ENCODE measurements around the gene SLC12A9.

SLC12A9 gene

DNA sequence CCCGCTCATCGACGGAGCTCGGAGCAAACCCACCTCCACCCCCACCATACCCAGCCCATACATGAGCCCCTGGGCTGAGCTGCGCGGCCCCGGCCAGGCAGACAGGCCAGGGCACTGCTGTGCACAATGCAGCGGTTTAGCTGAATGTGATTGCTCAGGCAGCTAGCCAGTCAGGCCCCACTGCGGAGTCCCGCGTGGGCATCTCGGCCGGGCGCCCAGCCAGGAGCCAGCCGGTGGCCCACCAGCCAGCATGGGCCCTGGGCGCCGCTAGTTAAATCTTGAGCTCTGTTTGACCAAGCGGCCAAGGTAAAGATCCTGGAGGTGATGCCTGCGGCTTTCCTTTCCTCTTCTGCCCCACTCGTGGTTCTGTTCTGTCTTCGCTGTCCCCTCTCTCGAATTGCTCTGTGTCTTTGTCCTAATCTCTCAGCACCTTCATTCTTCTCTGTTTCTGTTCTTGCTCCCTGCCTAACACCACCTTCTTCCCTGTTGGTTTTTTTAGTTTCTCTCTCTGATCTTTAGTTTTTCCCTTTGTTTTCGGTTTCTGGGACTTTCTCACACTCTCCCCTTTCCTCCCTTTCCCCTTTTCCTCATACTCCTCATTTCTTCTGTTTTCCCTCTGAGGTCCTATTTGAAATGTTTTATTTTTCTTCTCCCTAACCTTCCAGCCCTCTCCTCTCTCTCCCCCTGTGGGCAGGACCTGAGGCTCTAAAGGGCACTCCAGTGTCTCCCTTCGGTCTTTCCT, 30.4 kb downstream of the SLC12A9 start:
- DNase-seq, result no peak

DNA sequence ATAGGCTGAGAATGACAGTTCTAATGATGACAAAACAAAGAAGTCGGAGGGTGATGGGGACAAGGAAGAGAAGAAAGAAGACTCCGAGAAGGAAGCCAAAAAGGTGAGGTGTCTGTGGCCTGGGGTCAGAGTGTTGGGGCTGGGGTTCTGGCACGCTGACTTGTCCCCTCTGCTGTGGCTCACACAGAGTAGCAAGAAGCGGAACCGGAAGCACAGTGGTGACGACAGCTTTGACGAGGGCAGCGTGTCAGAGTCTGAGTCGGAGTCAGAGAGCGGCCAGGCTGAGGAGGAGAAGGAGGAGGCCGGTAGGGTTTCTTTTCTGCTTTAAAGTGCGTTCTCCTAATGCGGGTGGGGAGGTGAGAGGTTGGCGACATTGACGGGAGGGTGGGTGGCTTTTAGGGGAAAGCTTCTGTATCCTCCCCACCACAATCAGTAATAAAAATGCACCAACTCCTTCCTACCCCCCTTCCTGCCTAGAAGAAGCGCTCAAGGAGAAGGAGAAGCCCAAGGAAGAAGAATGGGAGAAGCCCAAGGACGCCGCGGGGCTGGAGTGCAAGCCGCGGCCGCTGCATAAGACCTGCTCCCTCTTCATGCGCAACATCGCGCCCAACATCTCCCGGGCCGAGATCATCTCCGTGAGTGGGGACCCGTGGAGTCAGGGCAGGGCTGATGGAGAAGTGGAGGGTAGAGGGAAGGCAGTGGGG, 32.4 kb downstream of the SLC12A9 start:
- DNase-seq, result no peak

DNA sequence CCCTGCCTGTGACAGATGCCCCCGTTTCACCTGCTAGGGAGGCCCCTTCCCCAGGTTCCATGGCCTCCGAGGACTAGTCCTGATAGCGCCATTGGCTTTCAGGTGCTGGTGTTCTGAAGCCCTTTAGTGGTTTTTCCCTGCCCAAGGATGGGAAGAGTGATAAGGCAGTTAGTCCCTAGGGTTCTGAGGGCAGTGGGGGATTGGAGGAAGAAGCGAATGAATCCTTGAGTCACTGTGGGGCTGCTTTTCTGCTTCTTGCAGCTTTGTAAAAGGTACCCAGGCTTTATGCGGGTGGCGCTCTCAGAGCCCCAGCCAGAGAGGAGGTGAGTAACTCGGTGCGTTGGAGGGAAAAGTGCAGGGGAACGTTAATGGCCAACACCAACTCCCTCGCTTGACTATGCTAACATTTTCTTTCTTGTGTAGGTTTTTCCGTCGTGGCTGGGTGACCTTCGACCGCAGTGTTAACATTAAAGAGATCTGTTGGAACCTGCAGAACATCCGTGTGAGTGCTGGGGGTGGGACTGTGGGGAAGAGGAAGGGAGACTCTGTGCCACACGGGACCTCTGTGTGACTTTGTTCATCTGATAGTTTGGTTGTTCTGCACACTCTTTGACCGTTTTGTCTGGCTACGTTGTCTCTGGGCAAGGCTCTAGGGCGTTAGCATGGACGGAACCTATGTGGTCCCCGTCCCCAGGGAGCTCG, 33.1 kb downstream of the SLC12A9 start:
- DNase-seq, result no peak

DNA sequence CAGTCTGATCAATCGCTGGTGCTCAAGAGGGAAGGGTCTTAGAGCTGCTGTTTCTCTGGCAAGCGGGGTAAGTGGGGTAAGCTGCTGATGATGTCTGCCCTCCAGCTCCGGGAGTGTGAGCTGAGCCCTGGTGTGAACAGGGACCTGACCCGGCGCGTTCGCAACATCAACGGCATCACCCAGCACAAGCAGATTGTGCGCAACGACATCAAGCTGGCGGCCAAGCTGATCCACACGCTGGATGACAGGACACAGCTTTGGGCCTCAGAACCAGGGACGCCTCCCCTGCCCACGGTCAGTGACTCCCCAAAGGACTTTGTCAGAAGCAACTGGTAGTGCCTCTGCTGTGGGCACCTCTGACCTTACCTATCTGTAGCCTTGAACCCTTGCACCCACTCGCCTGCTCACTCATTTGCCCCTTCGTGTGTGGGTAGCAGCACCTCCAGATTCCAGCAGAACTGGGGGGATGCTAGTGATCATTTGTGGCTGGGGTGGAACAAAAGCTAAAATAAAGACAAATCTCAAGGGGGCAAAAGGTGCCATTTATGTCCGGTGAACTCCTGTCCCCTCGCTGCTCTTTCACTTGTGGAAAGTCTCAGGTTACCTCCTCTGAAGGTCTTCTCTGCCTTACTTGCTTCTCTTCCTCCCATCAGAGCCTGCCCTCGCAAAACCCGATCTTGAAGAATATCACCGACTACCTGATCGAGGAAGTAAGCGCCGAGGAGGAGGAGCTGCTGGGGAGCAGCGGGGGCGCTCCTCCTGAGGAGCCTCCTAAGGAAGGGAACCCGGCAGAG, 33.8 kb downstream of the SLC12A9 start:
- no peak for DNase-seq

DNA sequence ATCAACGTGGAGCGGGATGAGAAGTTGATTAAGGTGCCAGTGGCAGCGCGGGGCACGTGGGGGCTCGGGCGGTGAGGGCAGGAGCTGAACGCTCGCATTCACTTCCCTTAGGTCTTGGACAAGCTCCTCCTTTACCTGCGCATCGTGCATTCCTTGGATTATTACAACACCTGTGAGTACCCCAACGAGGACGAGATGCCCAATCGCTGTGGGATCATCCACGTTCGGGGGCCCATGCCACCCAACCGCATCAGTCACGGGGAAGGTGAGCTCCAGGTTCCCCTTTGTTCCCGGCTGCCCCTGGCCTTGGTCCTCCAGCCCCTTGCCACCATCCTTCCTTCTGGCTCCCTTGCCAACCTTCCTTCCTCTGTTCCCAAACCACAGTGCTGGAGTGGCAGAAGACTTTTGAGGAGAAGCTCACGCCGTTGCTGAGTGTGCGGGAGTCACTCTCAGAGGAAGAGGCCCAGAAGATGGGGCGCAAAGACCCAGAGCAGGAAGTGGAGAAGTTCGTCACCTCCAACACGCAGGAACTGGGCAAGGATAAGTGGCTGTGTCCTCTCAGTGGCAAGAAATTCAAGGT, 34.5 kb downstream of the SLC12A9 start:
- no peak for DNase-seq

DNA sequence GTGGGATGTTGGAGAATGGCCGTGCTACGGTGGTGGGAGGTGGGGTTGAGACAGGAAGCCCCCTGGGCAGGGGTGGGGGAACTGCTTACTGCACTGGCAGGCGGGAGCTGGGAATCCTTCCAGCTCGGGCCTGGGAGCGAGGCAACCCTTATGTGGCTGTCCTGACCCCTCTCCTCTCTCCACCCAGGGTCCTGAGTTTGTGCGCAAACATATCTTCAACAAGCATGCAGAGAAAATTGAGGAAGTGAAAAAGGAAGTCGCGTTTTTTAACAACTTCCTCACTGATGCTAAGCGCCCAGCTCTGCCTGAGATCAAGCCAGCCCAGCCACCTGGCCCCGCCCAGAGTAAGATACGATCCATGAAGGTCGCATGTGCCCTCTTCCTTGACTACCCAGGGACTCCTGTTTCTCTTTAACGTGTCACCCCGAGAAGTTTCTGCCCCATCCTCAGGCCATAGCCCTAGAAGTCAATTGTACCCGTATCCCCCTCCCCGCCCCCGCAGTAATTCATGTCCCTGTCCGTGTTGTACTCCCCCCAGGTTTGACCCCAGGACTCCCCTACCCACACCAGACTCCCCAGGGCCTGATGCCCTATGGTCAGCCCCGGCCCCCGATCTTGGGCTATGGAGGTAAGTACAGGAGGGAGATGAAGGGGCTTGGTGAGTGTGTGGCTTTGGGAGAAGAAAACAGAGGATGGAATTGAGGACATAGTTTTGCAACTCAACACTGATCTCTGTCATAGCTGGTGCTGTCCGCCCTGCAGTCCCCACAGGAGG, 35.2 kb downstream of the SLC12A9 start:
- DNase-seq, result no peak

DNA sequence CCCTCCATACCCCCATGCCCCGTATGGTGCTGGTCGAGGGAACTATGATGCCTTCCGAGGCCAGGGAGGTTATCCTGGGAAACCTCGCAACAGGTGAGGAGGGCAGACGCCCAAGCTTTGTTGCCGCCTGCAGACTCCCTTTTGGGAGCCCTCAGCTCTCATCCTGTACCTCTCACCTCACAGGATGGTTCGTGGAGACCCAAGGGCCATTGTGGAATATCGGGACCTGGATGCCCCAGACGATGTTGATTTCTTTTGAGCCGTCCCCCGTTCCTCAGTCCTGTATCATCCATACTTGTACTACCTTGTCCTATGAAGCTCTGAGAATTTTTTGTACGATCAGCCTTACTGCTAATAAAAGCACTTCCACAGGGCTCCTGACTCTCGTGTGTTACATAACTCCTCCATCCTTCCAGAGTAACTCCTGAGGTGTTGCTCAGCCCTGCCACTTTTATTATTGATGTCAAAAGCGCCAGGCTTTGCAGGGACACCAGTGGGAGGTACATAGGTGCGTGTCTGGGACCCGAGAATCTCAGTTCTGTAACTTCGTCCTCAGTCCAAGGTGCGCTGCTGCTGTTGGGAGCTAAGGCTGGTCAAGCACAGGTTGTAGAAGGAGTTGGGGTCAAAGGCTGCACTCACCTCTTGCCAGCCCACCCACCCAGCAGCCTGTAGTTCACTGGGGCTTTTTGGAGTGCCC, 35.9 kb downstream of the SLC12A9 start:
- DNase-seq, result peak; percentile 27

DNA sequence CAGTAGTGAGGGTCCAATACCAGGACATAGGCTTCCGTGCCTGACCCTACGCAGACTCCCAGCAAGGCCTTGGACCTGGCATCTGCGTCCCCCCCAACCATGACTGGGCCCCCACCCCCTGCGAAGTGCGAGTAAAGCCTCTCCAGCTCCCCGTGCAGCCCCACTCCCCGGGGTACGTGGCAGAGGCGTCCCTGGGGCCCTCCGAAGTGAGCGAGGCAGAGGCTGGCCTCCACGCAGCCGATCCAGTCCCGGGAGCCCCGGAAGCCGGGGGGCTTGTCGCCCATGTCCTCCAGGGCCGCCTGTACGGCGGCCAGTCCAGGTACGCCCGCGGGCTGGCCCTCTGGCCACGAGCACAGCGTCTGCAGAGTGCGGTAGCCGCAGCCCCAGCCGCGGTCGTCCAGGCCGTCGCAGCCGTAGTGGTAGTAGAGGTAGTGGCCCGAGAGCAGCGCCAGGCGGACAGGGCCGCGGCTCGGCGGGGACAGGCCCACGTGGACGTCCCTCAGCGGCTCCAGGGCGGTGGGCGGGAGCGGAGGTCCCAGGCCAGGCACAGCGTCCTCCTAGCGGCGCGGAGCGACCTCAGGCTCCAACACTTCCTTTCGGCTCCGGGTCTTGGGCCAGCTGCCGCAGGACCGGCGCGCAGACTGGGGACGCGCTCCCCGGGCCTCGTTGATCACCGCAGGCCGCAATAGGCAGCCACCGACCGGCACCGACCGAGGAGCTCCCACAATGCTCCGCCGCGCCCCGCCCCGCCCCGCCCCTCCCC, 36.7 kb downstream of the SLC12A9 start, which contains the start of gene UFSP1:
UFSP1 (minus strand) TSS at position 728 of the 763 bp plus-strand sequence; CDS start at position 284, 444 bp downstream.
- peak; percentile 96 for DNase-seq

DNA sequence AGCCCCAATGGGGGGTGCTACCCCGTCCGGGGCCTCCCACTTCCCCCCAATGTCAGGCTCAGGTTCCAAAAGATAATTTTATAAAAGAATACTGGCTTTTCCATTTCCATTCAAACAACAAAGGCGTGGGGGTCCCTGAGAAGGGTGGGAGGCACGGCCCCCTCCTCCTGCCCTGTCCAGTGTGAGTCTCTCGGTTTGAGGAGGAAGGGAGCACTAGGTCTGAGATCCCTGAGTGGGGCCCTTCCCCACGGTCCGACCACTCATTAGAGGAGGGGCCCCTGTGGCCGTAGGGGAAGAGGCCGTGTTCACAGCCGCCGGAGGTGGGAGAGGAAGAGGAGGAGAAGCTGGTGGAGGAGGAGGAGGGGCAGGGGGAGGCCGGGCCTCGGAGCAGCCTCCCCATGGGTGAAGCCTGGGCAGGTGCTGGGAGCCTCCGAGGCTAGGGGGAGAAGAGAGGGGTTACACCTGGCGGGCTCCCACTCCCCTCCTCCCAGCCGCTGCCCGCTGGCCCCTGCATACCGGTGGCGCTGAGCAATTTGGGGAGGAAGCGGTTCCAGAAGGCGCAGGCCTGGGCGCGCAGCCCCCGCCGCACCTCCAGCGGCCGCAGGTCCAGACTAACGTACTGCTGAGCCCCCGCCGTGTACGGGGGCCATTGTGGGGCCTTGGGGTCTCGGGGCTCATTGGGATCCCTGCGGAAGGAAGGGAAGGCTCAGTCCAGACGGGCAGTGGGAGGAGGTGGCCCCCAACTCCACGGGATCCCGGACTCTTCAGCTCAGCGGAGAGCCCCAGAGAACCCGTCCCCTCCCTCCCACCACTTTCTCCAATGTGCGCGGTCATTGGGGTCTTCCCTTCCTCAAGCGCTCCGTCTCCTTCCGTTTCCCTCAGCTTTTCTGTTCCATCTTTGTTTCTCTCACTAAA, 38.4 kb downstream of the SLC12A9 start:
- peak; percentile 85 for DNase-seq

DNA sequence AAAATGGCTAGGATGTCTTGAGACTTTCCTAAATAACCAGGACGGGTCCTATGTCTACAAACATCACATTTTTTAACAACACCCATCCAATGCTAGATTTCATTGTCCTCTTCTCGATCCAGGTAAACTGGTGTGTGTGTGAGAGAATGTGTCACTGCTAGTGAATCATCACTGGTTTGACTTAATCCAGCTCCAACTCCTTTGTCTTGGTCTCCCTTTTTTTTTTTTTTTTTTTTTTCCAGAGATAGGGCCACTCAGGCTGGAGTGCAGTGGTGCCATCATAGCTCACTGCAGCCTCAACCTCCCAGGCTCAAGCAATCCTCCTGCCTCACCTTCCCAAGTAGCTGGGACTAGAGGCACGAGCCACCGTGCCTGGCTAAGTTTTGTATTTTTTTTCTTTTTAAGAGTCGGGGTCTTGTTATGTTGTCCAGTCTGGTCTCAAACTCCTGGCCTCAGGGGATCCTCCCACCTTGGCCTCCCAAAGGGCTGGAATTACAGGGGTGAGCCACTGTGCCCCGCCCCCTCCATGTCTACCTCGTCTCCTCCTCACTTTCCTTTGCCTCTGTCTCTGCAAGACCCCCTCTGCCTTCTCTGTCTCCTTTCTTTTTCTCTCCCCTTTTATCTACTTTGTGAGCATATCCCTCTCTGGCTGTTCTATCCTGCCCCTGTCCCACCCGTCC, 39.2 kb downstream of the SLC12A9 start:
- peak; percentile 8 for DNase-seq

DNA sequence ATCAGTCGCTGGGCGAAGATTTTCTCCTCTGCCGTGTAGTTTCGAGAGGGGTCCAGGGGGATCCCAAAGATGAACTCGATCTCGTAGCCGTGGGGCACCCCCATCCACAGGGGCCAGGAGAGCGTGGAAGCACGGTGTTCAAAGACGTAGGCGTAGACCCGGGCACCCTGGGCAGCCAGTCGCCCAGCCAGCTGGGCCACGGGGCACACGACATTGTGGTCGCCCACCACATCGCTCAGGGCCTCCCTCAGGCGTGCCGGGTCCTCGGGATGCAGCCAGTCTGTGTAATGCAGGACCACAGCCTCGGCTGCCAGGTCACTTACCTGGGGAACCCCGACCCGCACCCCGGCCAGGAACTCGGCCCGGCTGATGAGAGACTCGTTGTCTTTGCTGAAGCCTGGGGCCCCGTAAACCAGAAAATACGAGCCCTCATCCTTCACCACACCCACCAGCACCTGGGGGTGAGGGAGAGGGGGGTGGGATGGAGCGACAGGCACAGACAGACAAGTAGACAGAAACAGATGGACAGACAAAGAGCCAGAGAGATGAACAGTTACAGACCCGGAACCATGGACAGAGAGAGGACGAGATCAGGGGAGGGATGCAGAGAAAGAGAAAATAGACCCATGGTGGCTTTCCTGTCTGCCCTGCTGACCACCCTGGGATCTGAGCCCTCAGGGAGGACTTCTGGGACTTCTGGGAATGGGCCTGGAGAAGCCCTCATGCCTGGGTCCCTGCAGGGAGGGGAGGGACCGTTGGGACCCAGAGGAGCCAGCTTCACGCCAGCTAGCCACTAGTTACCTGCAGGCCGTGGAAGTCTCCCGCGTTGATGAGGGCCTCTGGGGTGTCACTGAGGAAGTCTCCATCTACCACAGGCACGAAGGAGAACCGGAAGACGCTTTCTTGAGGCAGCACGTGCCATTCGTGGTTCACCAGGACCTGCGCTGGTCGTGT, 40.1 kb downstream of the SLC12A9 start:
- DNase-seq, result peak; percentile 7

DNA sequence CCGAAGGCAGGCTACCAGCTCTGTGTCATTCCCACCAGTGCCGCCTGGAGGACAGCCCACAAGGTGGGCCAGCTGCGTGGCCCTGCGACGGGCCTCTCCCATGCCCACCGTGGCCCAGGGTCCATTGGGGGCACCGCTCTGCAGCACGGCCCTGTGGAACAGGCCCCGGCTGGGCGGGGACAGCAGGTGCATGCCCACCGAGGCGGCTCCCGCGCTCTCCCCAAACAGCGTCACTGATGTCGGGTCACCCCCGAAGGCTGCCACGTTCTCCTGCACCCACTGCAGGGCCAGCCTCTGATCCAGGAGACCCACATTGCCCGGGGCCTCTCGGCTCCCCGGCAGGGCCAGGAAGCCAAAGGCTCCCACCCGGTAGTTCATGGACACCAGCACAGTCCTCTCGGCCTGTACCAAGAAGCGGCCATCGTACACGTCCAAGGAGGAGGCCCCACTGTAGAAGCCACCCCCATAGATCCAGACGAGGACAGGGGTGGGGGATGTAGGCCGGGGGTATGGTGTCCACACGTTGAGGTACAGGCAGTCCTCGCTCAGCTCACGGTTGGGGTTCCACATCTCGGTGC, 40.9 kb downstream of the SLC12A9 start:
- DNase-seq, result no peak

DNA sequence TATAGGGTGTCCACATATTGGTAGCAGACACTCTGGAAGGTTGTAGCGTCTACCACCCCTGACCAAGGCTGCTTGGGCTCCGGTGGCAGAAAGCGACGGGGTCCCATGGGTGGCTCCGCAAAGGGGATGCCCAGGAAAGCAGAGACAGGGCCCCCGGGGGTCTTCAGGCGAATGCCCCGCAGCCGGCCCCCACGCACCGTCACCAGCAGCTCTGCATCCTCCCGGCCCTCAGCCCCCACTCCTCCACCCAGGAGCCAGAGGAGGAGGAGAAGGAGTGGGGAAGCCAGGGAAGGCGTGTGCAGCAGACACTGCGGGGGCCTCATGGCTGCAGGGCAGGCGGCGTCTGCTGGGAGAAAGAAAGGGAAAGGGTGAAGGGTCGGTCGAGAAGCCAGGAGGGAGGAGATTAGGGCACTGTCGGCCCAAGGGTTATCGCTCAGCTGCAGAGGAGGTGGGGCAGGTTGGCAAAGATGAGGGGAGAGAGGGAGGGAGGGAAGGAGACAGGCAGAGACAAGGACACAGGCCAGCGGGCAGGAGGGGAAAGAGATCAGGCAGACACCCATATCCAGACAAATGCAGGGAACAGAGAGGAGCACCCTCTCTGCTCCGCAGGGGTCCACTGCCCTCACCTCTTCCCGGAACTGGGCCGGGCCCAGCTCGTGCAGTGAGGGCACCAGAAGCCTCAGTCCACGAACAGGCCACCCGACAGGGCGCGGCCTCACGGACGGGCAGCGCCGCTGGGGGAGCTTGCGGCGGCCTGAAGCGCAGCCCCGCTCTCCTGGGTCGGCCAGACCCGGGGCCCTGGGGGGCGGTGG, 41.6 kb downstream of the SLC12A9 start:
- DNase-seq, result peak; percentile 57

DNA sequence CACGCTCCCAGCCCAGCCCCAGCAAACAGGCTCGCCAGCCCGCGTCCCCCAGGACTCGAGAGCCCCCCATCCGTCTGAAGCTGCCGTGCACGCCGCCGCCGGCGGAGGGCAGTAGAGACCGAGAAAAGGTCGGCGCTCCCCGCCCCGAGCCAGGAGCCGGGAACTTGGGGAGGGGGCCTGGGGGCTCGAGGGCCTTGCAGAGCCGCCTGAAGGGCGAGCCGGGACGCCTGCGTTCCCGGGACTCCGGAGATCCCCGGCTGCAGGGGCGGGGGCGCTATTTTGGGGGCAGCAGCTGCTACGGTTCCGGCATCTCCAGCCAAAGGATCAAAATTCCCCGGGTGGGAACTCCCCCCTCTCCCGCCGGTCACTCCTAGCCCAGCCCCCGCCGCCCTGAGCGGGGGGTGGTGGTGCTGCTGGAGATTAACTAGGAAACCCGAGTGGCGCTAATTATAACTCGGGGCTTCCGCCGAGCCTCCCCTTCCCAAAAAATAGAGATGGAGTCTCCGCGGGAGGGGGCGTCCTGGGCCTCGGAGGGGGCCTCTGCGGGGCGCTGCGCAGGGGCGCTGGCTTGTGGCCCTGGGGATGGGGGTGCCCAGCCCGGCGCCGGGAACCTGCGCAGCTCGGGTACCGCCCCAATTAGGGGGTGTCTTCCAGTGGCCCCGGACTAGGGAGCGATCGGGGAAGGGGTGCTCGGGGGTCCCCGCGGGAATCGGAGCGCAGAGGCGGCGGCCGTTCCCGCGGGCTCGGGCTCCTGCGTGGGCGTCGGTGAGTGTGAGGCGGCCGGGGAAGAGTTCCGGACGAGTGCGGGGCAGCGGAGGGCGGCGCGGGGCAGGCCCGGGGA, 42.6 kb downstream of the SLC12A9 start:
- peak; percentile 79 for DNase-seq

DNA sequence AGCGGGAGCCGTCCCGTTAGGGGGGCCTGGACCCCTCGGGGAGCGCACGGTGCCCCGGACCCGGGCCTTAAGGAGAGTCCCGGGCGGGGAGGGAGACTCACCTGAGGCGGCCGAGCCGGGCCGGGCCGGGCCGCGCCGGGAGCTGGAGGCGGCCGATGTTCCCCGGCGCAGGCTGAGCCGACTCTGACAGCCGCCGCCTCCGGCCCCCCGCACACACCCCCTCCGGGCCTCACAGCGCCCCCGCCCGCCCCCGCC, 43.1 kb downstream of the SLC12A9 start, which contains the start of gene ACHE:
ACHE (minus strand) TSS at position 188 of the 255 bp plus-strand sequence. CDS start 1,656 bp downstream, outside the sequence.
- no peak for DNase-seq

Measured in right kidney (tissue), 1 donor.